Measurements from ENCODE around the gene ATP1A4. TPM values are rescaled to one million over a fixed set of nuclear protein-coding genes. Genes with fewer than 3 reads are reported as not detected.

Gene ATP1A4
- total RNA-seq, 1 experiment from 2014 or later, result not detected

DNA sequence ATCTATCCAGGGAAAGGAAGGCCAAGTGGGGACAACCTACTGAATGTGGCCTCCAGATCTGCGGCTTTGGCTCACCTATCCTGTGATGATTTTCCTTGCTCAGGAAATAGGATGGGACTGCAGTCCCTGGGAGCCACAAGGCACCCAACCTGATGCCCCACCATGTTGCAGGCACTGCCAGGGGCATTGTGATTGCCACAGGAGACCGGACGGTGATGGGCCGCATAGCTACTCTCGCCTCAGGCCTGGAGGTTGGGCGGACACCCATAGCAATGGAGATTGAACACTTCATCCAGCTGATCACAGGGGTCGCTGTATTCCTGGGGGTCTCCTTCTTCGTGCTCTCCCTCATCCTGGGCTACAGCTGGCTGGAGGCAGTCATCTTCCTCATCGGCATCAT is 24.0 kb upstream of the ATP1A4 start:
- in situ Hi-C loops (cut with HindIII; ENCODE audit: low pct_unique_long_range_greater_than_20kb, low sequenced_read_pairs) (no loop called here), intact Hi-C loops (cut with micrococcal nuclease; ENCODE audit: unreplicated experiment) (no loop called here)
- no peak overlapping the region for H3K27ac ChIP-seq (ENCODE audit: low read length)
- H3K9me3 ChIP-seq (ENCODE audit: control insufficient read depth, insufficient read depth, low read depth, low read length), result no peaks in the 10 kb centered on the region
- no peak overlapping the region for H3K4me3 ChIP-seq (ENCODE audit: low read depth in 2 of 2, low read length in 2 of 2)
- no peaks in the 10 kb centered on the region for H3K36me3 ChIP-seq (ENCODE audit: control insufficient read depth, insufficient read depth, low read length)
- H3K4me1 ChIP-seq (ENCODE audit: control insufficient read depth, insufficient read depth, low read length), result no peaks in the 10 kb centered on the region
- DNase-seq (ENCODE audit: low read depth, low spot score) (no peak), ATAC-seq (no peak)
- TF ChIP-seq, protein P1, sequence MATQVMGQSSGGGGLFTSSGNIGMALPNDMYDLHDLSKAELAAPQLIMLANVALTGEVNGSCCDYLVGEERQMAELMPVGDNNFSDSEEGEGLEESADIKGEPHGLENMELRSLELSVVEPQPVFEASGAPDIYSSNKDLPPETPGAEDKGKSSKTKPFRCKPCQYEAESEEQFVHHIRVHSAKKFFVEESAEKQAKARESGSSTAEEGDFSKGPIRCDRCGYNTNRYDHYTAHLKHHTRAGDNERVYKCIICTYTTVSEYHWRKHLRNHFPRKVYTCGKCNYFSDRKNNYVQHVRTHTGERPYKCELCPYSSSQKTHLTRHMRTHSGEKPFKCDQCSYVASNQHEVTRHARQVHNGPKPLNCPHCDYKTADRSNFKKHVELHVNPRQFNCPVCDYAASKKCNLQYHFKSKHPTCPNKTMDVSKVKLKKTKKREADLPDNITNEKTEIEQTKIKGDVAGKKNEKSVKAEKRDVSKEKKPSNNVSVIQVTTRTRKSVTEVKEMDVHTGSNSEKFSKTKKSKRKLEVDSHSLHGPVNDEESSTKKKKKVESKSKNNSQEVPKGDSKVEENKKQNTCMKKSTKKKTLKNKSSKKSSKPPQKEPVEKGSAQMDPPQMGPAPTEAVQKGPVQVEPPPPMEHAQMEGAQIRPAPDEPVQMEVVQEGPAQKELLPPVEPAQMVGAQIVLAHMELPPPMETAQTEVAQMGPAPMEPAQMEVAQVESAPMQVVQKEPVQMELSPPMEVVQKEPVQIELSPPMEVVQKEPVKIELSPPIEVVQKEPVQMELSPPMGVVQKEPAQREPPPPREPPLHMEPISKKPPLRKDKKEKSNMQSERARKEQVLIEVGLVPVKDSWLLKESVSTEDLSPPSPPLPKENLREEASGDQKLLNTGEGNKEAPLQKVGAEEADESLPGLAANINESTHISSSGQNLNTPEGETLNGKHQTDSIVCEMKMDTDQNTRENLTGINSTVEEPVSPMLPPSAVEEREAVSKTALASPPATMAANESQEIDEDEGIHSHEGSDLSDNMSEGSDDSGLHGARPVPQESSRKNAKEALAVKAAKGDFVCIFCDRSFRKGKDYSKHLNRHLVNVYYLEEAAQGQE (IDR thresholded peaks at IDR 0.05; ENCODE audit: insufficient read depth in 1 of 2, low read depth in 2 of 2, low read length in 1 of 2), result no peak
- TF ChIP-seq POLR2AphosphoS5 (IDR thresholded peaks at IDR 0.05; ENCODE audit: low read depth, low read length), result no peak
- TF ChIP-seq TCF7L2 (IDR thresholded peaks at IDR 0.05; ENCODE audit: low read depth, low read length), result no peak
- TF ChIP-seq, protein P2, sequence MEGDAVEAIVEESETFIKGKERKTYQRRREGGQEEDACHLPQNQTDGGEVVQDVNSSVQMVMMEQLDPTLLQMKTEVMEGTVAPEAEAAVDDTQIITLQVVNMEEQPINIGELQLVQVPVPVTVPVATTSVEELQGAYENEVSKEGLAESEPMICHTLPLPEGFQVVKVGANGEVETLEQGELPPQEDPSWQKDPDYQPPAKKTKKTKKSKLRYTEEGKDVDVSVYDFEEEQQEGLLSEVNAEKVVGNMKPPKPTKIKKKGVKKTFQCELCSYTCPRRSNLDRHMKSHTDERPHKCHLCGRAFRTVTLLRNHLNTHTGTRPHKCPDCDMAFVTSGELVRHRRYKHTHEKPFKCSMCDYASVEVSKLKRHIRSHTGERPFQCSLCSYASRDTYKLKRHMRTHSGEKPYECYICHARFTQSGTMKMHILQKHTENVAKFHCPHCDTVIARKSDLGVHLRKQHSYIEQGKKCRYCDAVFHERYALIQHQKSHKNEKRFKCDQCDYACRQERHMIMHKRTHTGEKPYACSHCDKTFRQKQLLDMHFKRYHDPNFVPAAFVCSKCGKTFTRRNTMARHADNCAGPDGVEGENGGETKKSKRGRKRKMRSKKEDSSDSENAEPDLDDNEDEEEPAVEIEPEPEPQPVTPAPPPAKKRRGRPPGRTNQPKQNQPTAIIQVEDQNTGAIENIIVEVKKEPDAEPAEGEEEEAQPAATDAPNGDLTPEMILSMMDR (IDR thresholded peaks at IDR 0.05), result no peak
- no peak for TF ChIP-seq SIN3A (IDR thresholded peaks at IDR 0.05; ENCODE audit: borderline replicate concordance, insufficient read depth, low read depth, low read length)
- H3K27me3 ChIP-seq (ENCODE audit: control insufficient read depth, insufficient read depth, low read length), result no peaks in the 10 kb centered on the region
- ChIA-PET POLR2A (no interaction called here), CTCF (no interaction called here)
- no TSS peak for BruUV-seq (replicated peaks)

DNA sequence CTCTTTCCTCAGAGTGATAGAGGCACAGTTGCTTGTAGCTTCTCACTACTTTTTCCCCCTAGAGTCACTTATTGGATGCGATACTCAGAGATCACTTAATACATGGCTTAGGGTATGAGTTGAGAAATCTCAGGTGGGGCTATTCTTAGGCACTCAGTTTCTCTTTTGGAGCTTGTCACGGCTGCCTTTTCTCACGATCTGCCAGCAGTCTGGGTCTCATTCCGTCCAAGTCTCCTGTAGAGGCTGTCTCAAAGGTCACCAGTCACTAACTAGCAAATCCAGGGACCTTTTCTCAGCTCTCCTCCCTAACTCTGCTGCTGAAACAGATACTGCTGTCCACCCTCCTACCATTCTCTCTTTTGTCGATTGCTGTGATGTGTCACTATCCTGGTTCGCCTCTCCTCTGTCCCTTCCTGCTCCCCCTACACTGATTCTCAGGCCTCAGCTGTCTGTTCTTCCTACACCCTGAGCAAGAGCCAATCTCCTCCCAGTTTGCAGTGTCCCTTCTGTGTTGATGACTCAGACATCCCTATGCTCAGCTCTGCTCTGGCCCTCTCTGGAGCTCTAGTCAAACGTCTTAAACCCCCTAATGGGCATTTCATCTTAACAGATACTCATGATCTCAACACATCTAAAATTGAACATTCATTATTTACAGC is 23.4 kb upstream of the ATP1A4 start:
- DNase-seq (ENCODE audit: low read depth, low spot score), result no peak
- Histone ChIP-seq H3K36me3 (ENCODE audit: control insufficient read depth, insufficient read depth, low read length) (no peaks in the 10 kb centered on the region), H3K4me3 (ENCODE audit: low read depth in 2 of 2, low read length in 2 of 2) (no peak overlapping the region), H3K9me3 (ENCODE audit: control insufficient read depth, insufficient read depth, low read depth, low read length) (no peaks in the 10 kb centered on the region), H3K4me1 (ENCODE audit: control insufficient read depth, insufficient read depth, low read length) (no peaks in the 10 kb centered on the region), H3K27me3 (ENCODE audit: control insufficient read depth, insufficient read depth, low read length) (no peaks in the 10 kb centered on the region), H3K27ac (ENCODE audit: low read length) (no peak overlapping the region)
- intact Hi-C loops (cut with micrococcal nuclease; ENCODE audit: unreplicated experiment) (no loop called here), in situ Hi-C loops (cut with HindIII; ENCODE audit: low pct_unique_long_range_greater_than_20kb, low sequenced_read_pairs) (no loop called here)
- ChIA-PET POLR2A (no interaction called here), CTCF (no interaction called here)
- TF ChIP-seq TCF7L2 (IDR thresholded peaks at IDR 0.05; ENCODE audit: low read depth, low read length) (no peak), SIN3A (IDR thresholded peaks at IDR 0.05; ENCODE audit: borderline replicate concordance, insufficient read depth, low read depth, low read length) (no peak), POLR2AphosphoS5 (IDR thresholded peaks at IDR 0.05; ENCODE audit: low read depth, low read length) (no peak)
- TF ChIP-seq, protein P2 (IDR thresholded peaks at IDR 0.05), result no peak
- TF ChIP-seq, protein P1 (IDR thresholded peaks at IDR 0.05; ENCODE audit: insufficient read depth in 1 of 2, low read depth in 2 of 2, low read length in 1 of 2), result no peak
- no peak for ATAC-seq
- no TSS peak for BruUV-seq (replicated peaks)

All from Panc1 (cell line).